Upper lobe of right lung (tissue), 1 donor: Measurements from ENCODE around the gene EDARADD. TPM values are rescaled to one million over a fixed set of nuclear protein-coding genes. Genes with fewer than 3 reads are reported as not detected.
"Not testable (repeated sequence)": the region's sequence is repeated elsewhere in the genome, so short reads cannot be mapped to it uniquely, and the experiment has no call there.

ENCODE experiments used
- ATAC-seq: fragments of 200-7000 bp; cut with Tn5 transposase; one replicate; pipeline ENCODE4 v1.9.1; 2020; ENCODE audit warnings: mild to moderate bottlenecking, moderate library complexity
- DNase-seq: peaks from one replicate; pipeline ENCODE4 v3.0.0-alpha.2; 2020
- H3K27ac ChIP-seq: fragments of 200-600 bp; one replicate; pipeline ENCODE4 v1.8.0; 2022
- H3K27me3 ChIP-seq: fragments of 200-600 bp; one replicate; pipeline ENCODE4 v1.8.0; 2022; ENCODE audit warnings: mild to moderate bottlenecking
- H3K36me3 ChIP-seq: fragments of 200-600 bp; one replicate; pipeline ENCODE4 v1.8.0; 2022
- H3K4me1 ChIP-seq: fragments of 200-600 bp; one replicate; pipeline ENCODE4 v1.8.0; 2022
- H3K4me3 ChIP-seq: fragments of 200-600 bp; one replicate; pipeline ENCODE4 v1.8.0; 2022; ENCODE audit warnings: mild to moderate bottlenecking
- H3K9me3 ChIP-seq: fragments of 200-600 bp; one replicate; pipeline ENCODE4 v1.8.0; 2022
- CTCF ChIP-seq: fragments of 200-600 bp; IDR thresholded peaks from one replicate; pipeline ENCODE4 v1.8.0; 2022; ENCODE audit warnings: antibody characterized with exemption
- intact Hi-C: fragments of 100-400 bp; cut with DNase I; formaldehyde crosslinking; loops from one replicate; pipeline ENCODE4 v1.11.0; 2022
- total RNA-seq: library from RNA; stranded (reverse); fragmentation: NEBNext Ultra II Directional; extraction: Animal tissue kit (Norgen Biotek cat#: 25700); gene quantifications from one replicate; pipeline ENCODE4 v1.2.1, GENCODE V29; 2021
- donor health status: DM: no; HTN: yes; CAD: no; lungs with severe emphysema.

Gene EDARADD
- total RNA-seq, 1 donor from 2014 or later: 0.78 TPM

- no peaks in the 10 kb centered on the region for H3K9me3 ChIP-seq
- H3K27ac ChIP-seq: no peak overlapping the region
- ATAC-seq (no peak), DNase-seq (no peak)
- H3K36me3 ChIP-seq: no peaks in the 10 kb centered on the region
- intact Hi-C loops: no loop called here
- no peaks in the 10 kb centered on the region for H3K27me3 ChIP-seq
- no peaks in the 10 kb centered on the region for H3K4me1 ChIP-seq
- no peak overlapping the region for H3K4me3 ChIP-seq
- TF ChIP-seq CTCF: no peak
Observed at GRCh38 chr1:236365999-236366570, 28.0 kb upstream of the EDARADD start.

- H3K4me3 ChIP-seq, intact Hi-C loops, H3K36me3 ChIP-seq, ATAC-seq, H3K27me3 ChIP-seq, DNase-seq, H3K4me1 ChIP-seq, H3K27ac ChIP-seq, H3K9me3 ChIP-seq: not testable (repeated sequence)
Observed at GRCh38 chr1:236366681-236367080, 27.4 kb upstream of the EDARADD start.

- DNase-seq (no peak), ATAC-seq (no peak)
- no peak overlapping the region for H3K27ac ChIP-seq
- no peaks in the 10 kb centered on the region for H3K36me3 ChIP-seq
- H3K9me3 ChIP-seq: no peaks in the 10 kb centered on the region
- H3K4me3 ChIP-seq: no peak overlapping the region
- intact Hi-C loops: no loop called here
- no peak for TF ChIP-seq CTCF
- no peaks in the 10 kb centered on the region for H3K4me1 ChIP-seq
- H3K27me3 ChIP-seq: no peaks in the 10 kb centered on the region
Observed at GRCh38 chr1:236370420-236370819, 23.7 kb upstream of the EDARADD start.

GRCh38 chr1:236371083-236371482 lies 23.0 kb upstream of the EDARADD start:
- Histone ChIP-seq H3K4me3 (no peak overlapping the region), H3K27me3 (no peaks in the 10 kb centered on the region), H3K36me3 (no peaks in the 10 kb centered on the region), H3K27ac (no peak overlapping the region), H3K4me1 (no peaks in the 10 kb centered on the region), H3K9me3 (no peaks in the 10 kb centered on the region)
- ATAC-seq (no peak), DNase-seq (no peak)
- TF ChIP-seq CTCF: no peak
- intact Hi-C loops: no loop called here

- H3K27me3 ChIP-seq: no peaks in the 10 kb centered on the region
- intact Hi-C loops: no loop called here
- H3K9me3 ChIP-seq: no peaks in the 10 kb centered on the region
- H3K4me3 ChIP-seq: no peak overlapping the region
- no peak for TF ChIP-seq CTCF
- H3K27ac ChIP-seq: no peak overlapping the region
- ATAC-seq (no peak), DNase-seq (no peak)
- H3K4me1 ChIP-seq: no peaks in the 10 kb centered on the region
- no peaks in the 10 kb centered on the region for H3K36me3 ChIP-seq
Observed at GRCh38 chr1:236377832-236378535, 16.1 kb upstream of the EDARADD start.

- Histone ChIP-seq H3K4me3 (no peak overlapping the region), H3K27ac (no peak overlapping the region), H3K27me3 (no peaks in the 10 kb centered on the region), H3K4me1 (no peaks in the 10 kb centered on the region), H3K36me3 (no peaks in the 10 kb centered on the region), H3K9me3 (no peaks in the 10 kb centered on the region)
- intact Hi-C loops: no loop called here
- no peak for DNase-seq
- TF ChIP-seq CTCF: no peak
- ATAC-seq: no peak
Observed at GRCh38 chr1:236381565-236382158, 12.4 kb upstream of the EDARADD start.
